HepG2 (cell line): Measurements from ENCODE around the gene BMAL1.

Experiments used
- CTCF ChIP-seq: sonication (generic); formaldehyde crosslinking; IDR thresholded peaks from 2 replicates; pipeline ENCODE4 v1.5.0; 2020; ENCODE audit warnings: mild to moderate bottlenecking, missing genetic modification reagents, moderate library complexity
- FOSL1 ChIP-seq: sonication (generic); formaldehyde crosslinking; IDR thresholded peaks from 2 replicates; pipeline ENCODE4 v1.9.0; 2021; ENCODE audit warnings: missing genetic modification reagents, borderline replicate concordance
- JUNB ChIP-seq: sonication (generic); formaldehyde crosslinking; IDR thresholded peaks from 2 replicates; pipeline ENCODE4 v1.8.0; 2022; ENCODE audit warnings: missing genetic modification reagents, mild to moderate bottlenecking, borderline replicate concordance
- POLR2AphosphoS5 ChIP-seq: IDR thresholded peaks from 2 replicates; pipeline ENCODE4 v1.6.1; 2012; ENCODE audit warnings: low read depth, low read length
- SUZ12 ChIP-seq: fragments of 150-350 bp; IDR thresholded peaks from 2 replicates; pipeline ENCODE4 v1.6.1; 2014; ENCODE audit warnings: low read depth, low read length
- ZFP36 ChIP-seq: fragments of 150-350 bp; IDR thresholded peaks from 2 replicates; pipeline ENCODE4 v1.6.1; 2018; ENCODE audit warnings: borderline replicate concordance, low read length, low read depth; ENCODE audit not compliant: partially characterized antibody

- TF ChIP-seq FOSL1 (no peak), JUNB (CRISPR knock-in tag) (no peak), POLR2AphosphoS5 (no peak), CTCF (CRISPR knock-in tag) (no peak), ZFP36 (no peak), SUZ12 (no peak)
Measured at GRCh38 chr11:13315517-13316432, 38.2 kb downstream of the BMAL1 start.
